ENCODE results near the gene ZNF514. TPM values are rescaled to one million over a fixed set of nuclear protein-coding genes. Genes with fewer than 3 reads are reported as not detected.
A peak's percentile ranks its signal among the peaks of the same experiment; 100 is the strongest.

ZNF514 gene
- total RNA-seq, 1 donor from 2014 or later: 8.1 TPM

GRCh38 chr2:95158891-95159619, 593 bp downstream of the ZNF514 start:
- H3K4me3 ChIP-seq (ENCODE audit: insufficient read depth, low read depth, low read length): peak overlapping the region; percentile 86
- H3K4me1 ChIP-seq (ENCODE audit: insufficient read depth, low read length): peaks cover 15% of the 10 kb centered on the region
- Mint-ChIP-seq H3K4me1 (ENCODE audit: low read depth, unreplicated experiment) (no peaks in the 10 kb centered on the region), H3K27ac (ENCODE audit: unreplicated experiment) (no peak overlapping the region), H3K36me3 (ENCODE audit: low read depth, unreplicated experiment) (peaks cover 39% of the 10 kb centered on the region), H3K27me3 (ENCODE audit: low read depth, unreplicated experiment) (no peaks in the 10 kb centered on the region), H3K9me3 (ENCODE audit: unreplicated experiment) (peaks cover 27% of the 10 kb centered on the region), H3K4me3 (ENCODE audit: unreplicated experiment) (peak overlapping the region; percentile 86)
- H2AFZ ChIP-seq (ENCODE audit: low read depth, low read length): peak overlapping the region; percentile 99
- no peaks in the 10 kb centered on the region for H3K27me3 ChIP-seq (ENCODE audit: insufficient read depth, low read length)
- H3K27ac ChIP-seq (ENCODE audit: low read depth, low read length): peak overlapping the region; percentile 12
- peaks cover 6% of the 10 kb centered on the region for H3K79me2 ChIP-seq (ENCODE audit: insufficient read depth, low read length)
- peaks cover 23% of the 10 kb centered on the region for H3K9me3 ChIP-seq (ENCODE audit: insufficient read depth, low read depth, low read length)
- H3K4me2 ChIP-seq (ENCODE audit: low read length): peak overlapping the region; percentile 98
- no peaks in the 10 kb centered on the region for H4K20me1 ChIP-seq (ENCODE audit: insufficient read depth, low read length)
- H3K36me3 ChIP-seq (ENCODE audit: insufficient read depth, low read length): peaks cover 17% of the 10 kb centered on the region
- TF ChIP-seq EZH2 (IDR thresholded peaks at IDR 0.05; ENCODE audit: insufficient read depth, low read length): no peak
- no peak for TF ChIP-seq CTCF (IDR thresholded peaks at IDR 0.05; ENCODE audit: insufficient read depth, low read depth, low read length)
- DNase-seq (ENCODE audit: low read depth) (peak; percentile 39), FAIRE-seq (no peak)
- H3K9ac ChIP-seq (ENCODE audit: low read length): peak overlapping the region; percentile 84

- Histone ChIP-seq H3K9me3 (ENCODE audit: insufficient read depth, low read depth, low read length) (peaks cover 25% of the 10 kb centered on the region), H3K4me1 (ENCODE audit: insufficient read depth, low read length) (peaks cover 15% of the 10 kb centered on the region), H2AFZ (ENCODE audit: low read depth, low read length) (peak overlapping the region; percentile 99), H3K27me3 (ENCODE audit: insufficient read depth, low read length) (no peaks in the 10 kb centered on the region), H3K79me2 (ENCODE audit: insufficient read depth, low read length) (peaks cover 5% of the 10 kb centered on the region), H3K4me2 (ENCODE audit: low read length) (peak overlapping the region; percentile 98), H4K20me1 (ENCODE audit: insufficient read depth, low read length) (no peaks in the 10 kb centered on the region), H3K4me3 (ENCODE audit: insufficient read depth, low read depth, low read length) (peak overlapping the region; percentile 86), H3K27ac (ENCODE audit: low read depth, low read length) (no peak overlapping the region), H3K36me3 (ENCODE audit: insufficient read depth, low read length) (peaks cover 17% of the 10 kb centered on the region), H3K9ac (ENCODE audit: low read length) (peak overlapping the region; percentile 84)
- Mint-ChIP-seq H3K4me3 (ENCODE audit: unreplicated experiment) (peak overlapping the region; percentile 75), H3K27ac (ENCODE audit: unreplicated experiment) (no peak overlapping the region), H3K4me1 (ENCODE audit: low read depth, unreplicated experiment) (no peaks in the 10 kb centered on the region), H3K36me3 (ENCODE audit: low read depth, unreplicated experiment) (peaks cover 44% of the 10 kb centered on the region), H3K9me3 (ENCODE audit: unreplicated experiment) (peaks cover 27% of the 10 kb centered on the region), H3K27me3 (ENCODE audit: low read depth, unreplicated experiment) (no peaks in the 10 kb centered on the region)
- no peak for DNase-seq (ENCODE audit: low read depth)
- FAIRE-seq: no peak
- TF ChIP-seq EZH2 (IDR thresholded peaks at IDR 0.05; ENCODE audit: insufficient read depth, low read length) (no peak), CTCF (IDR thresholded peaks at IDR 0.05; ENCODE audit: insufficient read depth, low read depth, low read length) (no peak)
Observed at GRCh38 chr2:95158441-95158840, 1.2 kb downstream of the ZNF514 start.

GRCh38 chr2:95149397-95149984, 10.2 kb downstream of the ZNF514 start:
- H3K79me2 ChIP-seq (ENCODE audit: insufficient read depth, low read length): no peaks in the 10 kb centered on the region
- Mint-ChIP-seq H3K9me3 (ENCODE audit: unreplicated experiment) (peaks cover 81% of the 10 kb centered on the region), H3K36me3 (ENCODE audit: low read depth, unreplicated experiment) (peaks cover 91% of the 10 kb centered on the region), H3K4me1 (ENCODE audit: low read depth, unreplicated experiment) (no peaks in the 10 kb centered on the region), H3K27ac (ENCODE audit: unreplicated experiment) (no peak overlapping the region), H3K27me3 (ENCODE audit: low read depth, unreplicated experiment) (no peaks in the 10 kb centered on the region), H3K4me3 (ENCODE audit: unreplicated experiment) (no peak overlapping the region)
- H3K4me1 ChIP-seq (ENCODE audit: insufficient read depth, low read length): no peaks in the 10 kb centered on the region
- FAIRE-seq: no peak
- H3K9me3 ChIP-seq (ENCODE audit: insufficient read depth, low read depth, low read length): peaks cover 71% of the 10 kb centered on the region
- H3K27me3 ChIP-seq (ENCODE audit: insufficient read depth, low read length): no peaks in the 10 kb centered on the region
- no peak overlapping the region for H3K4me3 ChIP-seq (ENCODE audit: insufficient read depth, low read depth, low read length)
- no peaks in the 10 kb centered on the region for H4K20me1 ChIP-seq (ENCODE audit: insufficient read depth, low read length)
- peaks cover 31% of the 10 kb centered on the region for H3K36me3 ChIP-seq (ENCODE audit: insufficient read depth, low read length)
- DNase-seq (ENCODE audit: low read depth): no peak
- H2AFZ ChIP-seq (ENCODE audit: low read depth, low read length): no peak overlapping the region
- TF ChIP-seq CTCF (IDR thresholded peaks at IDR 0.05; ENCODE audit: insufficient read depth, low read depth, low read length) (no peak), EZH2 (IDR thresholded peaks at IDR 0.05; ENCODE audit: insufficient read depth, low read length) (no peak)
- H3K4me2 ChIP-seq (ENCODE audit: low read length): no peak overlapping the region
- no peak overlapping the region for H3K27ac ChIP-seq (ENCODE audit: low read depth, low read length)
- no peak overlapping the region for H3K9ac ChIP-seq (ENCODE audit: low read length)
